ENCODE results near the gene MGLL.
"Not testable (repeated sequence)": the region's sequence is repeated elsewhere in the genome, so short reads cannot be mapped to it uniquely, and the experiment has no call there.

The MGLL gene

DNA sequence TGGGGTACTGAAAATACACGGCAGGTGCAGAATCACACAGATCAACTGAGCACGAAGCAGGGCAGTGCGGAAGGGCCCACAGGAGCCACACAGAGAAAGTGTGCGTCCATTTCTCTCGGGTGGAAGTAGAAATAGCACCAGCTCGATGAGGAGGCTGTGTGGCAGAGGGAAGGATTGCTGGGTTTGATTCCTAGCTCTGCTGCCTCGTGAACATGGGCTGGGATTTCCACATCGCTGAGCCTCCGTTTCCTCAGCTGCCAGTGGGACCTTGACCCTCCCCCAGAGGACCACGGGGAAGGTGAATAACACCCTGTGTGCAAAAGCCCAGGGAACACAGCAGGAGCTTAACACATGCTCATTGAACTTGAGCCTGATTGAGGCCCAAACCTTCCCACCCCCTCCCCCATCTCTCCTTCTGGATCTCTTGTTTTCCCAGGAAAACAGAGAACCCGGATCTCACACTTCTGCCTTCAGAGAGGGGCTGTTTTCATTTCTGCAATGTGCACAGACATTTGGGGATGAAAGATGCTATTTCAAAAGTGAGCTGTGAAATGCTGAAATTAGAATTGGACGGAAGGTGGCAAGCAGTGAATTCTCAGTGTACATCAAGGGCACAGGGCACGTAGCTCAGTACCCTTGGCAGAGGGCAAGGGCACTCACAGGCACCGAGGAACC, 111.2 kb downstream of the MGLL start:
- in situ Hi-C loops (cut with MboI; ENCODE audit: low sequenced_read_pairs) = no loop called here

DNA sequence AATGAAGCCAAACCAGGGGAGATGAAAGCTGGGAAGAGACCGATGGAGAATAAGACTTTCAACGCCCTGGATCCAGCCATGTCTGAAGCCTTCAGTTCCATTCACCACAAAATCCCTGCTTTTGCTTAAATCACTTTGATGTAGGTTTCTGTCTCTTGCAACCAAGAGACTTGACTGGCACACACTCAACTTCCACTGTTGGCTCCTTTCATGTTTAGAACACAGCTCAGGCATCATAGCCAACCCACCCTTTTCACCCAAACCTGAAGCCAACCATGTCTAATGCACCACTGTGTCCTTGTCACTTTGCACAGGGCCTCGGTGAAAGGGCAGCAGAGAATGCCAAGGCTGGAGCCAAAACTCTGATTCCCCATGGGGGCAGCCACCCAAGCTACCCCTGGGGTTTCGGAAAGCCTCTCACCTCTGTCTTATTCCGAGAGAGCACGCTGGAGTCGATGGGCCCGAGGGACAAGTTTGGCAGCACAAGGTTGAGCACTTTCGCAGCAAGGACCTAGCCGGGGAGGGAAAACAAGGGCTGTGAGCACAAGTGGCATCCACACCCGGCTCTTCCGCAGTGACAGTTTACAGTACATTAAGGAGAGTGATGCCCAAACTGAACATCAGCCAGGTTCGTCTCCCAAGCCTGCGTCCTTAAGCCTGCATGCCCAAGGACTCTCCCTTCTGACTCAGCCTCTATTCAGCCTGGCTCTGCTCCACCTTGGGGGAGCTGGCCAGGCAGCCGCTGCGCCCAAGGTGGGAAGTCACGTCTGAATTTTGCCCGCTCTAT, 112.0 kb downstream of the MGLL start:
- in situ Hi-C loops (cut with MboI; ENCODE audit: low sequenced_read_pairs) = no loop called here

DNA sequence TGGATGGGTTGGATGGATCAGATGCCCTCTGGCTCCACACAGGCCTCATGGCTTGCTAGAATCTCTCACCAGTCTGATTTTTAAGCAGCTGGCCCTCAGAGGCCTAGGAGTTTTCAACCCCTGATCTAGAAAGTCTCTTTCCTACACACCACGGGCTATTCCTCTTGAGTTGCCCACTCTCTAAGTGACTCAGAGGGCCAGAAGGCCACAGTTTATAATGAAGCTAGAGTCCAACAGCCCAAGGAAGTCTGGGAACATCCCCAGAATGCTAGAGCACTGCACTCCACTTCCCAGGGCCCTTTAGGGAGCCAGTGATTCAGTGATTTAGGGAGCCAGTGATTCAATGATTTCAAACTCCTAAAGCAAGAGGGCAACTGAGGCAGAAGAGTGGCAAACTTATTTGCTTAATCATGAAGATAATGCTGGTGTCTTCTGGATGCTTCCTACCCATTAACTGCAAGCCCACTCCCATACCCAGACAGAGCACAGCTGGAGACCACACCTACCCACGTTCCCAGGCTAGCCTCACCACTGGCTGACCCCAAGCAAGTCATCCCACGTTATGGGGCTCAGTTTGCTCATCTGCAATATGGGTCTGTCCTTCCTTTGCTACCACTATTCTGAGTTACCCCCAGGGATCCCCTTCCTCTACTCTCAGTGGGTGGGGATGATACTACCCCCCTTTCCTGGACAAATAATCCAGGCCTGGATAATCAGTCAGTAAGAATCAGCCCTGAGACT, 112.8 kb downstream of the MGLL start:
- in situ Hi-C loops (cut with MboI; ENCODE audit: low sequenced_read_pairs) = no loop called here

DNA sequence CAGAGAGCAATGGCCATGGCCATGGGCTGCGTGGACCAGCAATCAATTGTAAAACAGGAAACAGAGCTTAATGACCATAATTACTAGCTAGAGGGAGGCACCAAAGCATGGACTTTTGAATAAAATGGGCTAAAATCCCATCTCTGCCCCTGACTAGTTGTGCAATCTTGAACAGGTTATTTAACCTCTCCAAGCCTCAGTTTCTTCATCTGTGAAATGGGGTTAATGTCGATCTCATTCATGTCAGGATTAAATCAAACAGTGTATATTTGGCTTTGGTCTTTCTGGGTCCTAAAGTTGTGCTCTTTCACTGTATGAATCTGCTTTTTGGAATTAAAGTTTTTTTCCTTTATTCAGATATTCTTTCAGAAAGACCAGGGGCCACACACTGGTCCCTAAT, 113.5 kb downstream of the MGLL start:
- in situ Hi-C loops (cut with MboI; ENCODE audit: low sequenced_read_pairs) = no loop called here

DNA sequence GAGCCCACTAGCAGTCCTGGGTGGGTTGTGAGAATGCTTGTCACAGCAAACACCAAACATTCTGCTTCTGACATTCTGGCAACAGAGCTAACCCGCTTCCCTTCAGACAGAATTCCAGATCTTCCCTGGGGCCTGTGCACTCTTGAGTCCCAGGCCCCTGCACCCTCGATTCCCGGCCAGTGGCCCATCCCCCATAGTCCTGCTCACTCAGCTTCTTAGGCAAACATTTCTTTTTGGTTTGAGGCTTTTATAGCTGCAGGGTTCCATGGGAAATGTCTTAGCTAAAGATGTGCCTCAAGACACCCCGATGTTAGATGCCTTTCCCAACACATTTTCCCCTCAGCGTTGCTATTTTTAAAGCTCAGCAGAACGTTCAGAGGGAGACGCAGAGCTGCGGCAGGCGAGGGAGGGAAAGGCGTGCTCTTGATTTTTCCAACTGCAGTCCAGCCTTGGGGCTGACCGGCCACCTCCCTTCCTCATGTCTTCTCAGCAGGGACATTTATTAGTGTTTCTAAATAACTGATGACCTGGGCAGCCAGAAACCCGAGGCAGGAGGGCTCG, 114.4 kb downstream of the MGLL start:
- in situ Hi-C loops (cut with MboI; ENCODE audit: low sequenced_read_pairs) = no loop called here

DNA sequence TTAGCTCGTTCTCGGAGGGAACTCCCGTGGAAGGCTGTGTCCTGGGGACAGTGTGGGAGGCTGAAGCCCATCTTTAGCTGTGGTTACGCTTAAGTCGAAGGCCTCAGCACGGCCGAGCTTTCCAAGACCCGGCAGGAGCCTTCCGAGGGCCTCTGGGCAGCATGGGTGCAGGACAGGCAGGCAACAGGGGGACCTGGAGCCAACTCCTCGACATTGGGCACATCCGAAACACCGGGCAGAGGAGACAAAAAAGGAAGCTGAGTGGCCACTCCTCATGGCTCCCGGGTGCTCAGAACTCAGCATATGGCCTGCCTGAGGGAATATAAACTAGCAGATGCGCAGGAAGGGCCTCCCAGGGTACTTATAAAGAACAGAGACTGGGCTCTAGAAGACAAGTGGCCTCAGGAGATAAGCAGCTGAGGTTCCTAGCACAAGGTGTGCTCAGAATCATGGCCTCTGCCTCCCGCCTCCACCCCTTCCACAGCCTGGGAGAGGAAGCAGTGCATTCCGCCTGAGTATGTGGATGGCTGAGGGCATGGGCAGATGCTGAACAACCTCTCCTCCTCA, 115.4 kb downstream of the MGLL start:
- in situ Hi-C loops (cut with MboI; ENCODE audit: low sequenced_read_pairs) = no loop called here

DNA sequence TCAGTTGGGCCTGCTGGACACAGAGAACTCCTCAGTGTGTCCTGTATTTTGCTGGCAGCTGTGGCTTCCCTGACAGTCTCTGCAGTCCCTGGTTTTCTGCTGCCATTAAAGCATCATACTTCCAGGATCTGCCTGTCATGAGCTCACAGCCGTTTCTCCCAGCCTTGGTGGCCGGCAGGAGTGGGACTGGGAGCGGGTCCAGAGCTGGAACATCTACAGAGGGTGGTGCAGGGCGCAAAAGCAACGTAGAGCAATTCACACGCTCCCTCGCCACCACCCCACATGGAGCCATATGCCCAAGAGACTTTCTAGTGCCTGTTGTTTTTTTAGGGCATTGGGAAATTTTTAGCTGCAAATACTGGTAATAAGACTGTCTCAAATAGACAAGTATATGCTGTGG, 116.0 kb downstream of the MGLL start:
- in situ Hi-C loops (cut with MboI; ENCODE audit: low sequenced_read_pairs) = no loop called here

DNA sequence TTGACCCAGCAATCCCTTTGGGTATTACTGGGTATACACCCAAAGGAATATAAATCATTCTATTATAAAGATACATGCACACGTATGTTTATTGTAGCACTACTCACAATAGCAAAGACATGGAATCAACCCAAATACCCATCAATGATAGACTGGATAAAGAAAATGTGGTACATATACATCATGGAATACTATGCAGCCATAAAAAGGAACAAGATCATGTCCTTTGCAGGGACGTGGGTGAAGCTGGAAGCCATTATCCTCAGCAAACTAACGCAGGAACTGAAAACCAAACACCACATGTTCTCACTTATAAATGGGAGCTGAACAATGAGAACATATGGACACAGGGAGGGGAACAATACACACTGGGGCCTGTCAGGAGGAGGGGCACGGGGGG, 117.5 kb downstream of the MGLL start:
- in situ Hi-C loops (cut with MboI; ENCODE audit: low sequenced_read_pairs) = not testable (repeated sequence)

DNA sequence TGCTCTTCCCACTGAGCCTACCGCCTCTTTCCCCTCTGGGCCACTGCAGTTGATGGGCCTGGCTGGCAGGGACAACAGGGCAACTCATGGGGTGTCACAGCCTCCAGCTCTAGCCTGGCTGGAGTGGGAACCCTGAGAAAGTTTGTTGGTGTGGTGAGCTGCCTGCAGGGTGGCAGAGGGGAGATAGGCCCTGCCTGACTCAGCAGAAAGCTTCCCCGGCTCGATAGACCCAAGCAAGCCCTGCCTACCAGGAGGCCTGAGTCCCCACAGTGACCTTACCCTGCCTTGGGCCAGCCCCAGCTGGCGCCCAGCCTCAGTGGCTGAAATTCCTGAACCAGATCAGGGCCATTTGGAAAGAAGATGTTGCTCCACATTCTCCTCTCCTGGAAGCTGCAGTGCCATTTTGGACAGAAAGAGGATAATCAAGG, 120.2 kb downstream of the MGLL start:
- in situ Hi-C loops (cut with MboI; ENCODE audit: low sequenced_read_pairs) = no loop called here

DNA sequence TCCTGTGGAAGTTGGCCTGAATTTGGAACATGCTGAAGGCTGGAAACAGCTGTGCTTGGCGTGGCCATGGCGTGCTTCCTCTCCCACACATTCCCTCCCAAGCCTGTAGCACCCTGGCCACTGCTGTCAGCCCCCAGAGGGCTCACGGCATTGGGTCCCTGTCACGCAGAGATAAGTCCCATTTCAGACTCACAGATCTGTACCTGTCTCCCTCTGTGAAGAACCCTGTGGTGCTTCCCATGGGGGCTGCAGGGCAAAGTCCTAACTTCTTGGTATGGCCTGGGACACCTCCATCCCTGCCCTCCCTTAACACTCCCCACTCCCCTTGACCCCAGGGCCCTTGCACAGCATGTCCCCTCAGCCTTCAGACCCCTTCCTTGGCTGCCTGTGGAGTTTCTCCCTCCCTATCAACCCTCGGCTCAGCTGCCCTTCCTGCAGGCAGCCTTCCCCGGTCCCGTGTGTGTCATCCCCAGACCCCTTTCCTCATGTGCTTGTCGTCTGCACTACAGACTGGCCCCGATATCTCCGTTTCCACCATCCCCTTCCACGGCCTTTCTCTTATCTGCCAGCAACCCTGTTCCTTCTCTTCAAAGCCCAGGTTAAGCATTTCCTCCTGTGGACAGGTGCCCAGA, 120.9 kb downstream of the MGLL start:
- in situ Hi-C loops (cut with MboI; ENCODE audit: low sequenced_read_pairs) = no loop called here

DNA sequence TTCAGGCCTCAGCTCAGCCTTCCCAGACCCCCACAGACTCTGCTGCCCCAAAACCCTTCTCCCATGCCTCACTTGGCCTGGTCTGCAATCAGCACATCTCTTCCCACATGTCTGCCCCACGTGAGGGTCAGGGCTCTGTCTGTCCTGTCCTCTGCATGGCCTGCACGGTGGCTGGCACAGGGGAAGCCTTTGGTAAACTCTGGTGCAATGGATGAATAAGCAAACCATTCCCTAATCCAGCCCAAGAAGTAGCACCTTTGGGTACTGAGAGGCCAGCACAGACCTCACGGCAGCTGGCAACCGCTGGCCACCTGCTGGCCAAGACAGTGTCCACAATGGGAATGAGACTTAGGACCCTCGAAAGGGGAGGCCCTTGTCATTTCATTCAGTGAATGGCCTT, 121.9 kb downstream of the MGLL start:
- in situ Hi-C loops (cut with MboI; ENCODE audit: low sequenced_read_pairs) = no loop called here

DNA sequence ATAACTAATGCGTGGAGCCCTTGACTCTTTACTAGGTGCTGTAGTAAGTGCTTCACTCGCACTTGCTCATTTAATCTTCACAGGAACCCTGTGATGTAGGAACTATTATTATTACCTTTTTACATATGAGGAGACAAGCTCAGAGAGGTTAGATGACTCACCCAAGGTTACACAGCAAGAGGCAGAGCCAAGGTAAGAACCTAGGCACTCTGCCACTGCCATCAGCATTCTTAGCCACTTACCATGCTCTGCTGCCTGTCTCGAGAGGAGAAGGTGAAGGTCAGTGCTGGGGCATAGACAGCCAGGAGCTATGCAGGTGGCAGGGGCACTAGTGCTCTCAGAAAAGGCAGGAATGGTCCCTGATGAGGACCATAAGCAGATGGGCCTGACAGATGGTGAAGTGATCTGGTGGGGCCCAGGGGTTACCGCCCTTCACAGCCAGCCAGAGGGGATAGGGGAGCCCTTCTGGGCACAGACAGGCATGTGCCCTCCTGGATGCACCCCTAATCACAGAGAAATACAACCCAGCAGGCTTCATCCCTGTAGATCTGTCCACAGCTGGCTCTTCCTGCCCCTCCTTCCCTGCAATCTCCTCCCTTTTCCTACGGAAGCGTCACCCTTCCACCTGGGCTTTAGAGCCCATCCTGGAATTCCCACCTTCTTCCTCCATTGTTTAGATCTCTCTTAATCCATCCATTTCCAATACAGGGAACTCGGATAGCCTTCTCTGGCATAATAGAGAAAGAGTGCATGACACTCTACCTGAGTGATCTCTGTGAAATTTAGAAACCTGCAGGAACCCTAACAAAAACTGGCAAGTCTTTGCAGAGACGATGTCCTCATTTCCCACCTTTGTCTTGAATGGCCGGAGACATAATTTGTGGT, 122.7 kb downstream of the MGLL start:
- in situ Hi-C loops (cut with MboI; ENCODE audit: low sequenced_read_pairs) = no loop called here

DNA sequence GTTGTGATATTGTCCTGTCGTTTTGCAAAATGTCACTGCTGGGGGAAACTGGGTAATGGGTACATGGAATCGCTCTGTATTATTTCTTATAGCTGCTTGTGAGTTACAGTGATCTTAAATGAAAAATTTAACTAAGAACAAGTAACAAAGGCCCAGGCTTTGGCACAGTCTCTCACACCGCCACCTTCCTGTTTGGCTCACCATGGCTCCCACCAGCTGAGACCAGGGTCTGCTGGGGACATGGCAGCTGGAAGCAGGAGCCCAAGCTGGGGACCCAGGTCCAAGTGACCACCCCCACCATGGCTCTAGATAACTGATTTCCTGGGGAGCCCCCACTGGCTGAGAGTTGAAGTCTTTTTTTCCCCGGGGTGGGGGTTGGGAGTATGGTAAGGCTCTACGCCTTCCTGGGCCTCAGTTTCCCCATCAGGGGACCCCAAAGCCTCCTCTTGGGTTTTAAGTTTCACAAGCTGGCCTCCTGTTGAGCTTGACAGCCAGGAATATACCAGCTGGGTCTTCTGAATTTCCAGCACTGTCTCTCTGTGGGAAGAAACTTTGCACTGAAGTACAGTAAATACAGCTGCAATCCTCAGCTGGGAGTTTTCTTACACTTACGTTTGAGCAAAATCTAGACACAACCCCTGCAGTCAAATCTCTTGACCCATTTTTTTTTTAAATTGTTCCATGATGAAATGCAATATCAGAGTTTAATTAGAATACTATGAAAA, 123.5 kb downstream of the MGLL start:
- in situ Hi-C loops (cut with MboI; ENCODE audit: low sequenced_read_pairs) = no loop called here

DNA sequence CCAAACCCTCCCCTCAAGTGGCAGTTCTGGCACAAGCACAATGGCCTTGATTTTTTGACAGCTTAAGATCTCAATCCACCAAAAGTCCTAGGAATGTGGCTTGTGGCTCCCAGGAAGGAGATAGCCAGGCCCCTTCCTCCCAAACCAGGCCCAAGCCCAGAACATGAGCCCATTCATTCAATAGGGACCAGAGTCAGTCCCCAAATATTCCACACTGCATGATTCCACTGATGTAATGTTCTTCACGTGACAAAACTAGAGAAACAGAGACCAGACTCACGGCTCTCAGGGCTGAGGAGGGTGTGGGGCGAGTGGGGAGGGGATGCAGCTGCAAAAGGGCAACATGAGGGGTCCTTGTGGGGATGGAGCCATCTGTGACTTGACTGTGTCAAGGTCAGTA, 124.0 kb downstream of the MGLL start:
- in situ Hi-C loops (cut with MboI; ENCODE audit: low sequenced_read_pairs) = no loop called here

DNA sequence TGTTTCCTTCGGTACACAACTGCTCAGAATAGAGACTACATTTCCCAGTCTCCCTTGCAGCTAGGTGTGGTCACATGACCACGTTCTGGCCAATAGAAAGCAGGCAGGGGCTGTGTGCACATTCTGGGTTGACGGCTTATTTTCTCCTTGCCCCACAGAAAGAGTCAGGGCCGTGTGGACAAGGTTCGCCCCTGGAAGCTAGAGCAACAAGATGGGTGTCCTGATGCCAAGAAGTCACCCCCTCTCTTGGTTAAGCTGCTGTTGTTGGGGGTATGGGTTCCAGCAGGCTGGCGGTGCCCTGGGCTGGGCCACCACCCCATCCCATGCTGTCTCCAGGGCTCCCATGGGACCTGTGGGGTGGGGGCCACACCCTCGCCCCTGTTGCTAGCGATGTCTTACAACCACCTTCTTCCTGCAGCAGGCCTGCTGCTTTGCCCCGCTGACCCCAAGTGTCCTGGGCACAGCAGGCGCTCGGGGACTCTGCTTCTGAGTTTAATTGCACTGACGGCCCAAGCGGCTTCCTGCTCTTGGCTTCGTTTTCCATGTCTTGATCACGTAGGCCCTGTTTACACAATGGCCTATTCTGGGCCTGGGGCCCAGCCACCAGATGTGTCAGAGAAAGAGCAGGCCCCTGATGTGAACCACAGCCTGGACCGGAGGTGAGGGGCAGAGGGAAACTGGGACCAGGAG, 124.6 kb downstream of the MGLL start:
- in situ Hi-C loops (cut with MboI; ENCODE audit: low sequenced_read_pairs) = no loop called here

DNA sequence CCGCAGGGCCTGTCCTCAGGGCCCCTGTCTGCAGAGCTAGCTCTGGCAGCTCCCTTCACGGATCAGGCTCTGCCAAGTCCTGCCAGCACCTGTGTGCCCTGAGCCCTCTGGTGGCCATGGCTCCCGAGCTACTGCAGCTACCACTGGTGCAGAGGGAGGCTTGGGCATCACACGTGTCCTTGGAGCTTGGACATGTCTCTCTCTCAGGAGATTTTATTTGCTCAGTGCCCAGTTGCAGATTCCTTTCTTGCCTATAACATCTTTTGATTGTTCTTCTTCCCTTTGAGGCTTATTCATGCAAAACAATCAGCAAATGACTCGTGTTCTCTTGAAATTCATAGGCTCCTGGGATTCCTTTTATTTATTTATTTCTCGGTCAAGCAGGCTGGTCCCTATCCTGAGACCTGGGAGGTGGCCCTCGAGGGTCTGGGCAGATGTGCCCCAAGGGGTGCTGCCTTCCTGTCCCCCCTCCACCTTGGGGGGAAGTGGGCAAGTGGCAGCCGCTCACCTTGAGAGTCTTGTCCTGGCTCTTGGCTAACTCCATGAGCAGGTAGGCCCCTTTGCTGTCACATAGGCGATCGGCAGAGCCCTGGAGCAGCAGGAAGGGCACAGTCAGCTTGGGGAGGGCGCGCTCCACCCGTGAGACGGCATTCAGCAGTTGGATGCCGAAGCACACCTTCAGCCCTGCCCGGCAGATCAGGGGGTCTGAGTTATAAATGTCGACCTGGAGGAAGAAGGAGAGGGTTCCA, 127.7 kb downstream of the MGLL start:
- in situ Hi-C loops (cut with MboI; ENCODE audit: low sequenced_read_pairs) = no loop called here

DNA sequence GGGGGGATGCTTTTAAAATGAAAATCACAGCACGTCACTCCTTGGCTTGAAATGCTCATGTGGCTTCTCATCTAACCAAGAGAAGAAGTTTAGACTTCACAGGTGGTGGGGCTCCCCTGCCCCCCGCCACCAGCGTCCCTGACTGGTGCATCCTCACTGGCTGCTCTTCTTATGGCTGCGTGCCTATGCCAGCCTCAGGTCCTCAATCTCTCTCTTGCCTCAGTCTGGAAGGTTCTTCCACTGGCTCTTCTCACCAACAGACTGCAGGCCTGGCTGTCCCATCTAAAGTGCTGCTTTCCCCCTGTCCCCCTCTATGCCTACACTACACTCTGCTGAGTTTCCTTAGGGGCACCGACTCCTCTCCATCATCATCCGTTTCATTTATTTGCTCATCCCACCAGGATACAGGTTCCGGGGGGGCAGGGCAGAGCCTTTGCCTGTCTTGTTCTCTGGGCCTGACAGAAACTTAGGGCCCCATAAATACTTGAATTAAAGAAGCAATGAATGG, 128.9 kb downstream of the MGLL start:
- in situ Hi-C loops (cut with MboI; ENCODE audit: low sequenced_read_pairs) = no loop called here
